ENCODE data around the gene ZDHHC4.
"Not testable (repeated sequence)": the region's sequence is repeated elsewhere in the genome, so short reads cannot be mapped to it uniquely, and the experiment has no call there.

ZDHHC4 gene

DNA sequence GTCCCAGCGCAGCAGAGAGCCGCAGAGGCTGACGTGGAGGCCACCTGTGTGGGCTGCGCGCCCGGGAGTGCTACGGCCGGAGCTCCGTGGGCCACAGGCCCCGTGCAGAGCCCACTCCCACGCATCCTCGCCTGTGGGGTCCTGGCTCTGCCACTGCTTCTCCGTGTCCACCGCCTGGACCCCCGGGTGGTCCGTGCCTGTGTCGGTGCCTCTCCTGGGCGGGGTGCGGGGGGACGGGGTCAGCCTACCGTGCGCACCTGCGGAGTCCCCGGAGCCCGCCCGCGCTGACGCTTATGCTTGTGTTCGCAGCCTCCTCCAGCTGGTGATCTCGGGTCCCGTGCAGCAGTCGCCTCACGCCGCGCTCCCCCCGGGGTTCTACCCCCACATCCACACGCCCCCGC lies 30.4 kb downstream of the ZDHHC4 start:
- no peak for DNase-seq

DNA sequence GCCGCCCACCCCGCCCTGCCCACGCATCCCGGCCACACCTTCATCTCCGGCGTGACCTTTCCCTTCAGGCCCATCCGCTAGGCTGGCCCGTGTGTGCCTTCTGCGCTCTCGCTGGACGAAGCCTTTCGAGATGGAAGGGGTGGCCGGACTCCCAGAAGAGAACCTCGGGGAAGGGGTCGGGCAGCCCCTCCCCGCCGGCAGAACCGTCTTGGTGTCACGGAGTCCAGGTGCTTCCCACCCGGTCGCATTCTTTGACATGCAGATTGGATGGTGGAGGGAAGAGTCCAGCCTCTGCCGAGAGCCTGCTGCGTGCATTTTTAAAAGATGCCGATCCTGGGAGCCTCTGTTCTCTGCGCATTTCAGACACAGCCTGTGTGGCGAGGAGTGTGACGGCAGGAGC lies 30.8 kb downstream of the ZDHHC4 start:
- no peak for DNase-seq

DNA sequence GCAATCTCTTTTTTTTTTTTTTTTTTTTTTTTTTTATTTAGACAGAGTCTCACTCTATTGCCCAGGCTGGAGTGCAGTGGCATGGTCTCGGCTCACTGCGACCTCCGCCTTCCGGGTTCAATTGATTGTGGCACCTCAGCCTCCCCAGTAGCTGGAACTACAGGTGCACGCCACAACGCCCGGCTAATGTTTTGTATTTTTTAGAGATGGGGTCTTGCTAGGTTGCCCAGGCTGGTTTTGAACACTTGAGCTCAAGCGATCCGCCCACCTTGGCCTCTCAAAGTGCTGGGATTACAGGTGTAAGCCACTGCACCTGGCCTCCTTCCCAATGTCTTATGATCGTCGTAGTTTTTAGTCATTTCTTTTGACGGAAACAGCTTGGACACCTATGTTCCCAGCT lies 31.5 kb downstream of the ZDHHC4 start:
- no peak for DNase-seq

DNA sequence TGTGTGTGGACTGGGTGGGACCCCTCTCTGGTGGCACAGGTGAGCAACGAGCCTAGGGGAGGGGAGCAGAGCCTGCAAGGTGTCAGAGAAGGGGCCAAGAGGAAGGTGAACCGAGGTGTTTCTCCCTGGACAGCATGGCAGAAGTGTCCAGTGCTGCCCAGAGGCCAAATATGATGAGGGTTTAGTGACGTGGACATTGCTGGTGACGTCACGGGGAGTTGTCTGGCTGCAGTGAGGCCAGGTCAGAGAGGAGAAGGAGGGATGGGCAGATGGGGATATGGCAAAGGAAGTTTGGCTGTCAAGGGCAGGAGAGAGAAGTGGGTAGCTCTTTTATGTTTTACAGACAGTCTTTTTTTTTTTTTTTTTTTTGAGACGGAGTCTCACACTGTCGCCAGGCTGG lies 35.6 kb downstream of the ZDHHC4 start:
- DNase-seq, result no peak

DNA sequence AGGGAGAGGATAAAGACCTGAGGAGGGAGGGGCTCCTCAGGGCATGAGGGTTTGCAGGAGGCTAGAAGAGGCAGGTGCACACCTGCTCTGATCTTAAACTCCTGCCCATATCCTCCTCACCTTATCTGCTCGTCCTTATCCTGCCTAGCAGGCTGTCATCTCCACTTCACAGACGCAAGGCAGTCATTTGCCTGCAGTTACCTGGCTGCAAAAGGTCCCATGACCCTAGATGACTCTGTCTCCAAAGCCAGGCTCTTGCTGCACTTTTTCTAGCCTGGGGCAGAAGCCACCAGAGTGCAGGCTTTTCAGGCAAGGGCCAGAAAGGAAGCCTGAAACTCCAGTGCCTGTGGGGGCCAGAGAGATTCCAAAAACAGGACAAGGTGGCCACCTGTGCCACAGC lies 36.5 kb downstream of the ZDHHC4 start:
- no peak for DNase-seq

DNA sequence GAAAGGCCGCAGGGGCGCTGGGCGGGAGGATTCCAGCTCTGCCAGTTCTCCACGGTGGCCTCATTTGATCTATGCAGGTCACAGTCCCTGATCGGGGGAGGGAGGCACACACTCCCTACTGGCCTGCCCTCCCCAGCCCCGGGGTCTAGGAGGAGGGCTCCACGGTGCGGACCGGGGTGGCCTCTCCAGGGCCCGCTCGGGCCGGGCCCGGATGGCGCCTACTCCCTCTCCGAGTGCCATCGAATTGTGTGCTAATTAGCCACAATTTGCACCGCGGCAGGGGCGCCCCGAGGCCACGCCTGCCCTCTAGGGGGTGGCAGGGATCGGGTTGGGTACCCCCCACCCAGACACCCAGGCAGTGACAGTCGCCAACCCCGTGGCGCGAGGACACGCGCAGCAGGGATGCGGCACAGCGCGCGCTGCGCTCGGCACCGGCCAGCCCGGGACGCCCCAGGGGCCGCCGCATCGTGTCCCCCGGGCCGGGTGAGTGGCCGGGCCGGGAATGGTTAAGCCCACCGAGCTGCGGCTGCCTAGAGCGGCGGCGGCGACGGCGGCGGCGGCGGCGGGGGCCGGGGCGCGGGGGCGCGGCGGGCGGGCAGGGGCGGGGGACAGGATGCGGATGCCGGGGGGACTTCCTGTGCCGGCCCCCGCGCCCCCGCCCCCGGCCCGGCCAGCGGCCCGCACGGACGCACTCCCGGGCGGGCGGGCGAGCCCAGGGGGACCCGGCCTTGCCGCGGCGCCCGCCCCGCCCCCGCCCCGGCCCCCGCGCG lies 37.9 kb downstream of the ZDHHC4 start, which contains the start of gene ZNF853:
ZNF853 (plus strand) TSS at position 658 of the 770 bp plus-strand sequence. CDS start 565 bp downstream, outside the sequence.
- peak; percentile 64 for DNase-seq

DNA sequence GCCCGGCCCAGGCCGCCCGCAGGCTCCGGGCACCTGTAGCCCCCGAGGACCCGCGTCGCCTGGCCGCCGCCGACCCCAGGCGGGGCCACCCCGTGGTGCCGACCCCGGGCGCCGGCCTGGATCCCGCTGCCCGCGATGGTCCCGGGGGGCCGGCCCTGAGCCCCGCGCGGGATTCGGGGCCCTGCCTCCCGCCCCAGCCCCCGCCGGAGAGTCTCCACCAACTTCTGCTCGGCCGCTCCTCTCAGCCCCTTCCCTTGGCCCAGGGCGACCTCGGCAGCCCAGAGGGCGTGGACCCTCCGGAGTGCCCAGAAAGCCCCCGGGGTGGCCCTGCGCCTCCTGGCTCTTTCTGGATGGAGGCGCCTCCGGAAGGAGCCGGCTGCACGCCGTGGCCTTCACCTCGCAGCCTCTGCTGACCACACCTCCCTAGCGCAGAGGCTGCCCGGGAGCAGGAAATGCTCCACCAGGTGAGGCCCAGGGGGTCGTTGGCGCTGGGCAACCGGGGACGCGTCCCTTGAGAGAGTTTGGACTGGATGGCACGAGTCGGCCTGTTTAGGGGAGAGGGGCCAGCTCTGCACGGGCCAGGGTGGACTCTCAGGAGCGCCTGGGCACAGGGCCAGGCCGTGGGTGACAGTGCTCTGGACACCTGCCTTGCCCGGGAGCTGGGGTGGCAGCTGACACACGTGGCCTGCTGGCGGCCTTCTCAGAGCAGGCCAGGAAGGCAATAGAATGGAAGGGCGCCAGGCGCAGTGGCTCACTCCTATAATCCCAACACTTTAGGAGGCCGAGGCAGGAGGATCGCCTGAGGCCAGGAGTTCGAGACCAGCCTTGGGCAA lies 38.7 kb downstream of the ZDHHC4 start:
- DNase-seq, result peak; percentile 37

DNA sequence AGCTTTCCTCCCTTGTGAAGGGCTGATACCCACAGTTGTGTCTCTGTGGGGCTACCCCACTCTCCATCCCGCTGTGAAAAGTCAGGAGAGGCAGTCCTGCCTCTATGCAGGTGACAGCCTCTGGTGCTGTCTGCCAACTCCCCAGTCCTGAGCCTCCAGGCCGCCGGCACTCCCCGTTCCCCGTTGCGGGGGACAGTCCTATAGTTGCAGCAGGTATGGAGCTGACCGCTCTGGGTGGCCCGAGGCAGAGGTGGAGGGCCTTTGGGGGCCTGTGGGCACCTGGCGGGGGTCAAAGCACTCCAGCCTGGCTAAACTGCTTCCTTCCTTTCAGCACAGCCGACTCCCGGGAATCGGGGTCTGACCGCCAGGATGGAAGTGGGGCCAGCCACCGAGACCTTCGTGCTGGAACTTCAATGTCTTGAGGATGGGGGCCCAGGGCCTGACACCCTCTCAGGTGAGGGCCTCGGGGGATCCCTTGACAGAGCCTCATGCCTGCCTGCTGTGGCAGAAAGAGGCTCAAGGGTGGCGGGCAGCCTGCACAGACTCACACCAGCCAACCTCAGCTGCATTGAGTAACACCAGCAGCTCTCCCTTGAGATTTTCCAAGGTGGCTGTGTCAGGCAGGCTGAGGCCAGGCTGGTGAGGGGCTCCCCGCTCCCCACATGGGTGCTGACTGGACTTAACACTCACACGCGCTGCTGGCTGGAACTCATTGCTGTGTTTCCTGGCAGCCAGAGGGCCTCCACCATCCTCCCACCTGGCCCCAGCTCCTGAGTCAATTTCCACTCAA lies 39.8 kb downstream of the ZDHHC4 start:
- DNase-seq, result no peak

DNA sequence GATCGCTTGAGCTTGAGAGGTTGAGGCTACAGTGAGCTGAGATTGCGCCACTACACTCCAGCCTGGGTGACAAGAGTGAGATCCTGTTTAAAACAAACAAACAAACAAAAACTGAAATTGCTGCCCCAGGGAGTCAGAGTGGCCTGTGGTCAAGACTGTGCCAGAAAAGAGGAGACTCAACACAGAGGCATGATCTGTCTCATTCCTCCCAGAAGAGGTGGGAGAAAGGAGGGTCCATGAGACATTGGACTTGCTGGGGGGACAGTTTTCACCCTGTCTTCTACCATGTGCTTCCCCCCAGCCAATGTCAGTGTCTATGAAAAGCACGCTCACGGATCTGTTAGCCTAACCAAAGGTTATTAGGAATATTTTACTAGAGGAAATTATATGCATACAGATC lies 41.4 kb downstream of the ZDHHC4 start:
- DNase-seq, result no peak

DNA sequence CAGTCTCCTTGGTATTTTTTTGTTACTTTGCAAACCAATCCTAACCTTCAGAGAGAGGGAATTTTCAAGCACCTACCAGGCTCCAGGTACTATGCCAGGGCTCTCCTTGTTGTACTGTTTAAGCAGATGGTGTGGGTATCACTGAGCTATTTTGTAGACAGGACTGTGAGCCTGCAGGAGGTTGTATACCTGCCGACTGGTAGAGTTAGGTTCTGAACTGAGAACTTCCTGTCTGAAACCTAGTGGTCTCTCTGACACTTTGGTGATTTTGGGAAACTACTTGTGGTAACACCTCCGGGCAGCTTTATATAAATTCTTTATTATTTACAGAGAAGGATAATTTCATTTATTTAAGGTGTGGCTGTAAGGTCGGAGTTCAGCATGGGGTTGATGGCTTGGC lies 42.7 kb downstream of the ZDHHC4 start:
- DNase-seq, result no peak

DNA sequence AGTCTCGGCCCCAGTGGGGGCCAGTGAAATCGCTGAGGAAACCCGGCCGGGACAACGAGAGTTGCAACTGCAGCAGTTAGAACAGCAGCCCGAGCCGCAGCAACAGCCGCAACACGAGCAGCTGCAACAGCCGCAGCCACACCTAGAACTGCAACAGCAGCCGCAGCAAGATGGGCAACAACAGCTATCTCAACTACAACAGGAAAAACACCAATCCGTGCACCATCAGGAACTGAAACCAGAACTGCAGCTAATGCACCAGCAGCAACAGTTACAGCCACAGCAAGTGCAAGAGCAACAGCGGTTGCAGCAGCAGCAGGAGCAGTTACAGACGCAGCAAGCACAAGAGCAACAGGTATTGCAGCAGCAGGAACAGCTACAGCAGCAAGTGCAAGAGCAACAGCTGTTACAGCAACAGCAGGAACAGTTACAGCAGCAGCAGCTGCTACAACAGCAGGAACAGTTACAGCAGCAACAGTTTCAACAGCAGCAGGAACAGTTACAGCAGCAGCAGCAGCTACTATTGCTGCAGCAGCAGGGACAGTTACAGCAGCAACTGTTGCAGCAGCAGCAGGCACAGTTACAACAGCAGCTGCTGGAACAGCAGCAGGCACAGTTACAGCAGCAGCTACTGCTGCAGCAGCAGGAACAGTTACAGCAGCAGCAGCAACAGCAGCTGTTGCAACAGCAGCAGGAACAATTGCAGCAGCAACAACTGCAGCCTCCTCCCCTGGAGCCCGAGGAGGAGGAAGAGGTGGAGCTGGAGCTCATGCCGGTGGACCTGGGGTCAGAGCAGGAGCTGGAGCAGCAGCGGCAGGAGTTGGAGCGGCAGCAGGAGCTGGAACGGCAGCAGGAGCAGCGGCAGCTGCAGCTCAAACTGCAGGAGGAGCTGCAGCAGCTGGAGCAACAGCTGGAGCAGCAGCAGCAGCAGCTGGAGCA lies 44.2 kb downstream of the ZDHHC4 start:
- DNase-seq, result no peak

DNA sequence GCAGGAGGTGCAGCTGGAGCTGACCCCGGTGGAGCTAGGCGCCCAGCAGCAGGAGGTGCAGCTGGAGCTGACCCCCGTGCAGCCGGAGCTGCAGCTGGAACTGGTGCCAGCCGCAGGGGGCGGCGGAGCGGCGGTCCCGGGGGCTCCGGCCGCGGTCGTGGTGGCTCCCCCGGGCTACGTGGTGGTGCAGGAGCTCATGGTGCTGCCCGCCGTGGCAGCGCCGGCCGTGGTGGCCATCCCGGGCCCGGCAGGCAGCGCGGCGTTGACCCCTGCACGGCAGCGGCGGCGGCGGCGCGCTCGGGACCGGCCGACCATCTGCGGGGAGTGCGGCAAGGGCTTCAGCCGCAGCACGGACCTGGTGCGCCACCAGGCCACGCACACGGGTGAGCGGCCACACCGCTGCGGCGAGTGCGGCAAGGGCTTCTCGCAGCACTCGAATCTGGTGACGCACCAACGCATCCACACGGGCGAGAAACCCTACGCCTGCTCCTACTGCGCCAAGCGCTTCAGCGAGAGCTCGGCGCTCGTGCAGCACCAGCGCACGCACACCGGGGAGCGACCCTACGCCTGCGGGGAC lies 45.0 kb downstream of the ZDHHC4 start:
- no peak for DNase-seq

DNA sequence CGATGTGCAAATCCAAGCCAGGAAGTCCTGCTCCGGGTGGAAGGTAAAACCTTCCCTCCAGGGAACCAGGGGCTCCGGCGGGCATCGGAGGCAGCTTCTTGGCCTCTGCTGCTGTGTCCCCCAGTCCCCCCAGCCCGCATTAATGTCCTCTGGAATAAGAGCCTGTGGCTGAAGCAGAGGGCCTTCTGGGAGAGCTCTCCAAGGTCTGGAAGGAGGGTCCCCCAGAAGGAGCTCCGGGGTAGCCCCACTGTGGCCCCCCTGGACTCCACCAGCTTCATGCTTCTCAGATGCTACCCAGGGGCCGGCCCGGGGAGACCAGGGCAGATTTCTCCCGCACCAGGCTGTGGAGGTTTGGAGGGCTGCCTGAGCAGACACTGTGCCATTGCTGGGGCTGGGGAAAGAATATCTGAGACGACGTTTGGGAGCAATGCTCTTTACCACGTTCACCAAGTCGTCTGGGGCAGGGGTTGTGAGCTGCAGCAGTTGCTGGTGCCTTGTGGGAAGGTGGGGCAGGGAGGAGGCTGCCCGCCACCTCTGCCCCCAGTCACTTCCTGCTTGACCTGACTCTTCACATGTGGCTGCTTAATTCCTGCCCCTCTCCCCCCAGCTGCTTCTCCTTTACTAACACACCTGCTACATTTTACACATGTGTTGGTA lies 46.5 kb downstream of the ZDHHC4 start:
- no peak for DNase-seq

DNA sequence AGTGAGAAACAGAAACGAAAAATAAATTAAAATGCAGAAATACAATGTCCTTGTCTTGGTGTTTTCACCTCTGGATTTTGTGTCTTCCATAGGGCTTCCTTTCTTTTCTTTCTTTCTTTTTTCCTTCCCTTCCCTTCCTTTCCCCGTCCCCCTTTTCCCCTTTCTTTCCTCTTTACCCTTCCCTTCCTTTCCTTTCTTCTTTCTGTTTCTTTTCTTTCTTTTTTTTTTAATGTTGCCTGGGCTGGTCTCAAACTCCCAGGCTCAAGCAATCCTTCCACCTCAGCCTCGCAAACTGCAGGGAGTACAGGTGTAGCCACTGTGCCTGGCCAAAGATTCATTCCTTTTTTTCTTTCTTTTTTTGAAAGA lies 47.0 kb downstream of the ZDHHC4 start:
- DNase-seq, result no peak

DNA sequence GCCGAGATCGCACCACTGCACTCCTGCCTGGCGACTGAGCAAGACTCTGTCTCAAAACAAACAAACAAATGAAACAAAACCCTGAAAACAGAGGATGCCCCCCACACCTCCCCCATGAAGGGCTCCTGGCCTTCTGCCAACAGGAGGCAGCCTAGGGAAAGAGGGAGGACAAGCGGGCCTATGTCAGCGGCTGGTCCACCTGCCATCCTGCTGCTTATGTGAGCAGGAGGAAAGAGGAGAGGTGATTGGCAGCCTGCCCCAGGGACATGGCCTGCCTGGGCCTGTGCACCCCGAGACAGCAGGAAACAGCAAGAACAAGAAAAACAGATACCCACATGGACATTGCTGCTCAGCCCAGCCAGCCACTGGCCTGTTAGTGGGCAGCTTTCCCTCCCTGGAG lies 50.8 kb downstream of the ZDHHC4 start:
- no peak for DNase-seq

DNA sequence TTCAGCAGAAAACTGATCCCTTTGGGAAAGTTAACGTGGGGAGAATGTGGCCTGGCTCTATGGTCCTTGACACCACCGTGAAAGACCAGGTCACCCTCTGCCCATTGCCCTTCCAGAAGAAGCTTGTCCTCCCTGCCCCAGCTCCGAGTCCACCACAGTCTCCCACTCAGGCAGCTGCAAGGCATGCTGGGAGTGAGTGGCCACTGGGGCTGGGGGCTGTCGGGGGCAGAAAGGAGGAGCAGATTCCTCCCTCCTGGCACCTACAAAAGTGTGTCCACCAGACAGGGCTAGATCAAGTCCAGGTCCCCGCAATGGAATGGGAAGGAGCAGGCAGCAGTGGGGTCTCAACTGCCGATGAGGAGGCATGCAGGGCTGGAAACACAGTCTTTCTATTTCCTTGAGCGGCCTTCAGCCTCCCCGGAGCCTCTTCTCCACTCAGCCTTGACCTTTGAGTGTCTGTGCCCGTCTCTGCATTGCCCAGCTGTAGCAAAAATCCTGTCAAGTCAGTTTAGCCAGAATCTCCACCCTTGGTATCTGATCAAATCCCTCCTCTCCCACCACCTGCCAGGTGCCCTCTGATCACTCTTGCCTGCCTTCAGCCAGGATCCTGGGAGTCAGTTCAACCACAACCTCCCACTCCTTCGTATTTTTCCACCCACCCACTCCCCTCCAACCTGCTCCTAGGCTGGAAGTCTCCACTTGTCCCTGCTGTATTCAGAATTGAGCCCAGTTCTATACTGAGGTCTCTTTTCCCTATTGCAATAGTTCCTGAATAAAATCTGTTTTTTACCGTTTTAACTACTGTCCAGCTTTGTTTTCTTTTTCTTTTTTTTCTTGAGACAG lies 53.0 kb downstream of the ZDHHC4 start:
- DNase-seq, result no peak

DNA sequence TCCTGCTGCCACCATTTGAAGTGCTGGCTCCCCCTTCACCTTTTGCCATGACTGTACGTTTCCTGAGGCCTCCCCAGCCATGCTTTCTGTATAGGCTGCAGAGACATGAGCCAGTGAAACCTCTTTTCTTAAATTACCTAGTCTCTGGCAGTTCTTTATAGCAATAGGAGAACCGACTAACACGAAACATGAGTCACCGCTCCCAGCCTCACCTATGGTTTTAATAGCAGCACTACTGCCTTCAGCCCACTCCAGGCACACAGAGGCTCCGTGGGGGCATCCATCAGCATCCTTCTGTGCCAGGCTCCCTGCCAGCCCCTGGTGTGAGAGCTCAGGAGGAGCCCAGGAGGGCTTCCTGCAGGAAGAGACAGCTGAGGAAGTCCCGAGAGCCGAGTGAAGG lies 54.4 kb downstream of the ZDHHC4 start:
- no peak for DNase-seq

DNA sequence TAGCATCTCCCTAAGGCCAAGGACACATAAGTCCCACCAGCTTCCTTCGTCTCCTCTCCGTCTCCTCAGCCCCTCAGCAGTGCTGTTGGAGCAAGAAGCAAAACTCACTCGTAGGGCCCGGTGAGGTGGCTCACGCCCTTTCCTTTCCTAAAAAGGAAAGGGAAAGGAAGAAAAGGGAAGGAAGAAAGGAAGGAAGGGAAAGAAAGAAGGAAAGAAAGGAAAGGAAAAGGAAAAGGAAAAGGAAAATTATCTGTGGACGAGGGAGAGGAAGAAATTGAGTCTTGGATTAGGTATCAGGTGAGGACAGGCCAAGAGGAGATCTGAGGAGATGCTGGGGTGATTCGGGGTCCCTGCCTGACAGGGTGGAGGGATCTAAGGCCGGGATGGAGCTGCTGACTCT lies 56.8 kb downstream of the ZDHHC4 start:
- DNase-seq, result no peak

DNA sequence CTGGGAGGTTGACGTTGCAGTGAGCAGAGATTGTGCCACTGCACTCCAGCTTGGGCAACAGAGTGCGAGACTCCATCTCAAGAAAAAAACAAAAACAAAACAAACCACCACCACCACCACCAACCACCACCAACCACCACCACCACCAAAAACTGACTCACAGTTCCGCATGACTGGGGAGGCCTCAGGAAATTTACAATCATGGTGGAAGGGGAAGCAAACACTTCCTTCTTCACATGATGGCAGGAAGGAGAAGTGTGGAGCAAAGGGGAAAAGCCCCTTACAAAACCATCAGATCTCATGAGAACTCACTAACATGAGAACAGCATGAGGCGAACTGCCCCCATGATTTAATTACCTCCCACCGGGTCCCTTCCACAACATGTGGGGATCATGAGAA lies 57.7 kb downstream of the ZDHHC4 start:
- not testable (repeated sequence) for DNase-seq

Data from eye (tissue), 1 donor.